ENCODE measurements around the gene NMU. TPM values are rescaled to one million over a fixed set of nuclear protein-coding genes. Genes with fewer than 3 reads are reported as not detected.
"Not testable (repeated sequence)": the region's sequence is repeated elsewhere in the genome, so short reads cannot be mapped to it uniquely, and the experiment has no call there.

The NMU gene
- total RNA-seq, 1 experiment from 2014 or later: 5.1 TPM

DNA sequence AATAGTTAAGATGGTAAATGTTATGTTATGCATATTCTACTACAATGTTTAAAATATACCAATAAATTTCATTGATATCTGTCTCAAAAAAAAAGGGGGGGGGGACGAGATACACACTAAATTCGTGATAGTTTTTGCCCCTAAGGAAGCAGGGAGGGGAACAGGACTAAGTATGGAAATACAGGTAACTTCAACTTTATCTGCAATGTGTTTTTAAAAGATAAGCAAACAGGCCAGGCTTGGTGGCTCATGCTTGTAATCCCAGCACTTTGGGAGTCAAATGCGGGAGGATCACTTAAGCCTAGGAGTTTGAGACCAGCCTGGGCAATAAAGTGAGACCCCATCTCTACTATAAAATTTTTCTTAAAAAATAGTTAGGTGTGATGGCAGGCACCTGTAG lies 76.0 kb downstream of the NMU start:
- DNase-seq (ENCODE audit: low read depth): no peak

- no peak for DNase-seq (ENCODE audit: low read depth)
Observed at GRCh38 chr4:55554453-55555030, 81.6 kb downstream of the NMU start.

- DNase-seq (ENCODE audit: low read depth): peak; percentile 75
Observed at GRCh38 chr4:55553441-55554201, 82.5 kb downstream of the NMU start.

DNA sequence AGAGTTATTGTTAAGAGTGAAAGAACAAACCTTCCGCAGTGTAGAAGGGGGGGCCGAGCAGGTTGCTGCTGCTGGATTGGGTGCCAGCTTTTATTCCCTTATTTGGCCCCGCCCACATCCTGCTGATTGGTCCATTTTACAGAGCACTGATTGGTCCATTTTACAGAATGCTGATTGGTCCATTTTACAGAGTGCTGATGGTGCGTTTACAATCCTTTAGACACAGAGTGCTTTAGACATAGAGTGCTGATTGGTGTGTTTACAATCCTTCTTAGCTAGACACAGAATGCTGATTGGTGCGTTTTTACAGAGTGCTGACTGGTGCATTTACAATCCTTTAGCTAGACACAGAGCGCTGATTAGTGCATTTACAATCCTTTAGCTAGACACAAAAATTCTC lies 84.1 kb downstream of the NMU start:
- DNase-seq (ENCODE audit: low read depth): not testable (repeated sequence)

- DNase-seq (ENCODE audit: low read depth): peak; percentile 37
Observed at GRCh38 chr4:55549888-55550287, 86.2 kb downstream of the NMU start.

GRCh38 chr4:55547918-55548317 lies 88.2 kb downstream of the NMU start:
- no peak for DNase-seq (ENCODE audit: low read depth)

GRCh38 chr4:55547466-55547770 lies 88.7 kb downstream of the NMU start:
- peak; percentile 39 for DNase-seq (ENCODE audit: low read depth)

DNA sequence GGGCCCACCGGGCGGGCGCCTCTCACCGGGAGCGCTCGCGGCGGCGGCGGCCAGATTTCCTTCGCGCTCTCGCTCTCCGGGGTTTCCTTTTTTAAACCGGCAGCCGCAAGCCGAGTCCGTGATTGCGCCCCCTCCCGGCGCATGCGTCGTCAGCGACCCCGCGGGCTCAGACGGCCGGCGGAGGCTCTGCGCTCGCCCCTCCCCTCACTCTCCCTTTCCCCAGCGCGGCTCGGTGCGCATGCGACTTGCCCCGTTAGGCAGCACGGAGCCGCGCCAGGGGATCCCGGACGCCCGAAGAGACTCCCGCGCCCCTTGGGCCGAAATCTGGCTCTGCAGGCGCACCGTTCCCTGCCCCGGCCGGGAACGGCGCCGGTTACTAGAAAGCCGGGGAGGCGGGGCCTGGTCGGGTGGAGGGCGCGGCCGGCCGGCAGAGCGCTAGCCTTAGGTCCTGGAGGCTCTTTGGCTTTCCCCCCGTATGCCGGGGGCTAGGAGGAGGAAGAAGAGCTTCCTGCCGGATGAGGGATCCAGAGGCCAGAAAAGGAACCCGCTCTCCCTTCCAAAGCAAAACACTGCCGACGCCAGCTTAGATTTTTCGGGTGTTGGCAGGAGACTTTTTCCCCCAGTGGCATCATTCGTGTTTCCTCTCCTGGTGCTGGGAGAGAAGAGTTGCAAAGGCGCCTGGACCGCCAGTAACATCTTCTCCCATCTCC lies 89.2 kb downstream of the NMU start, which contains the start of gene CLOCK:
TSS of gene CLOCK (minus strand) at position 154 of the 710 bp plus-strand sequence. CDS start 64,124 bp downstream, outside the sequence.
- DNase-seq (ENCODE audit: low read depth): peak; percentile 81

- no peak for DNase-seq (ENCODE audit: low read depth)
Observed at GRCh38 chr4:55546506-55546755, 89.7 kb downstream of the NMU start.

- DNase-seq (ENCODE audit: low read depth): peak; percentile 63
Observed at GRCh38 chr4:55545641-55546505, 90.2 kb downstream of the NMU start.

Other genes with a start within 250 kb of the NMU start
- 107 and 165 TPM in 2 replicates for gene TMEM165, start 240.3 kb downstream of the NMU start, total RNA-seq (2014; rRNA removed; shearing (Covaris generic))
- 10.1 and 12.3 TPM in 2 replicates for gene CLOCK, start 89.4 kb downstream of the NMU start, total RNA-seq (2014; rRNA removed; shearing (Covaris generic))
- not detected in 2 replicates for gene PDCL2, start 44.1 kb downstream of the NMU start, total RNA-seq (2014; rRNA removed; shearing (Covaris generic))
- gene EXOC1L, start 183.5 kb upstream of the NMU start, total RNA-seq (2014; rRNA removed; shearing (Covaris generic)): not detected in 2 replicates
- 17.3 and 28.3 TPM in 2 replicates for gene EXOC1, start 217.3 kb upstream of the NMU start, total RNA-seq (2014; rRNA removed; shearing (Covaris generic))

All from Daoy (cell line).